SJSA1 (cell line): ENCODE measurements around the gene TDG. TPM values are rescaled to one million over a fixed set of nuclear protein-coding genes. Genes with fewer than 3 reads are reported as not detected.

Experiments
- DNase-seq, 2 experiments: peaks; one replicate each; pipeline ENCODE4 v3.0.0-alpha.2; 2015 to 2020; ENCODE audit warnings: low spot score in 2 of 2, low read depth in 1 of 2
- H3K27ac ChIP-seq: fragments of 250-450 bp; sonication (Bioruptor Pico); 2 replicates; pipeline ENCODE4 v1.5.1; 2020; ENCODE audit warnings: mild to moderate bottlenecking, moderate library complexity
- H3K27me3 ChIP-seq: fragments of 250-450 bp; sonication (Bioruptor Pico); replicated peaks from 2 replicates; pipeline ENCODE4 v1.5.1; 2020; ENCODE audit warnings: mild to moderate bottlenecking, moderate library complexity
- H3K36me3 ChIP-seq: fragments of 250-450 bp; sonication (Bioruptor Pico); 2 replicates; pipeline ENCODE4 v1.5.1; 2020; ENCODE audit warnings: mild to moderate bottlenecking
- H3K4me1 ChIP-seq: fragments of 250-450 bp; sonication (Bioruptor Pico); replicated peaks from 2 replicates; pipeline ENCODE4 v1.6.1; 2021; ENCODE audit warnings: mild to moderate bottlenecking
- H3K4me3 ChIP-seq: fragments of 250-450 bp; sonication (Bioruptor Pico); 2 replicates; pipeline ENCODE4 v1.5.1; 2020; ENCODE audit warnings: mild to moderate bottlenecking
- H3K9me3 ChIP-seq: fragments of 250-450 bp; sonication (Bioruptor Pico); replicated peaks from 2 replicates; pipeline ENCODE4 v1.5.1; 2020; ENCODE audit warnings: mild to moderate bottlenecking
- total RNA-seq: library from RNA; depleted of rRNA; stranded (reverse); fragments of >200 nt; shearing (Covaris generic); gene quantifications from 2 replicates; pipeline ENCODE4 v1.2.3, GENCODE V29; 2014; rRNA removed

TDG gene
- total RNA-seq, result 67.9 and 72.6 TPM in 2 replicates

DNA sequence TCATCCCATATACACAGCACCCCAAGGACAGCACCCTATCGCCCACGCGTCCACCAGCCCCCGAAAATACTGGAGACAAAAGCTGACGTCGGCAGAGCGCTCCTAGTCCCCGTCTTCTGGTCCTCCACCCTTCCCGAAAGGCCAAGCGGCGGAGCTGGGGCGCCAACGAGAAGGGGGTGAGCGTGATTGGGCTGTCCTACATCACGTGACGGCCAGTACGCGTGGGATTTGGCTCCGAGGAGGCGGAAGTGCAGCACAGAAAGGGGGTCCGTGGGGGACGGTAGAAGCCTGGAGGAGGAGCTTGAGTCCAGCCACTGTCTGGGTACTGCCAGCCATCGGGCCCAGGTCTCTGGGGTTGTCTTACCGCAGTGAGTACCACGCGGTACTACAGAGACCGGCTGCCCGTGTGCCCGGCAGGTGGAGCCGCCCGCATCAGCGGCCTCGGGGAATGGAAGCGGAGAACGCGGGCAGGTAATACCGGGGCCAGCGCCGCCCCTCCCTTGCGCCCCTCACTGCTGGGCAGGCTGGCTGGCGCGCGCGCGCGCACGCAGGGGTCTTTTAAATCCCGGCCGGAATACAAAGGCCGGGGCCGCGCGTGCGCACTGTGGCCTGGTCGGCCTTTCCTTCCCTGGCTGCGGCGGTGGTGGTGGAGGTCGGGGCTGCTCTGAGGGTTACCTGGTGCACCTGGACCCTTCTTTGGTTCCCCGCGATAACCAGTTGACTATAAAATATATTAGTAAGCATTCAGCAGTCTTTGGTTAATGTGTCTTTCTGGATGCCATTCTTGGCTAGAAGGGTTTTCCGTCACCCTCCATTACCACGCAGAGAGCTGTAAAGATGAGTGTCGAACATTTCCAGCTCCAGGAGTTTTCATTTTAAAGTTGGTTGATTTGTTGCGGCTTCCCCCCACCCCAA lies at the start of gene TDG:
Gene TDG (plus strand): TSS at position 283 of the 915 bp plus-strand sequence. CDS start 166 bp downstream, at position 449.
- Histone ChIP-seq H3K4me1 (peaks cover 22% of the 10 kb centered on the region), H3K27ac (peak within 1 kb of the TSS; percentile 59), H3K36me3 (peaks cover 26% of the 10 kb centered on the region), H3K27me3 (no peaks in the 10 kb centered on the region), H3K9me3 (no peaks in the 10 kb centered on the region), H3K4me3 (peak within 1 kb of the TSS; percentile 69)
- DNase-seq, result peak; percentile 98

DNA sequence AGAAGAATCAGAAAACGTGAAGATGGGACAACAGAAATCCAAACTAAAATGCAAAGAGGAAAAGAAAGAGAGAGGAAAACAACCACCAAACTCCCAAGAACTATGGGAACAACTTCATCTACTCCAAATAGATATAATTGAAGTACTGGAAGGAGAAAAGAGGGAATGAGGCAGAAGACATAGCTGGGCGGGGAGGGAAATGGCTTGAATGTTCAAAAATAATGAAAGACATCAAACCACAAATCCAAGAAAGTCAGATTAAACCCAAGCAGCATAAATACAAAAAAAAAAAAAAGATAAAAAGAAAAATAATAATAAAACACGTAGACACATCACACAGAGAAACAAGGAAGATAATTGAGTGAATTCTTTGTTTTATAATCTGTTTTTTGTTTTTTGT lies 47.8 kb upstream of the TDG start:
- no peak overlapping the region for H3K4me3 ChIP-seq
- no peak for DNase-seq
- no peaks in the 10 kb centered on the region for H3K4me1 ChIP-seq
- H3K9me3 ChIP-seq, result no peaks in the 10 kb centered on the region
- H3K27me3 ChIP-seq, result no peaks in the 10 kb centered on the region
- no peaks in the 10 kb centered on the region for H3K36me3 ChIP-seq
- H3K27ac ChIP-seq, result no peak overlapping the region

DNA sequence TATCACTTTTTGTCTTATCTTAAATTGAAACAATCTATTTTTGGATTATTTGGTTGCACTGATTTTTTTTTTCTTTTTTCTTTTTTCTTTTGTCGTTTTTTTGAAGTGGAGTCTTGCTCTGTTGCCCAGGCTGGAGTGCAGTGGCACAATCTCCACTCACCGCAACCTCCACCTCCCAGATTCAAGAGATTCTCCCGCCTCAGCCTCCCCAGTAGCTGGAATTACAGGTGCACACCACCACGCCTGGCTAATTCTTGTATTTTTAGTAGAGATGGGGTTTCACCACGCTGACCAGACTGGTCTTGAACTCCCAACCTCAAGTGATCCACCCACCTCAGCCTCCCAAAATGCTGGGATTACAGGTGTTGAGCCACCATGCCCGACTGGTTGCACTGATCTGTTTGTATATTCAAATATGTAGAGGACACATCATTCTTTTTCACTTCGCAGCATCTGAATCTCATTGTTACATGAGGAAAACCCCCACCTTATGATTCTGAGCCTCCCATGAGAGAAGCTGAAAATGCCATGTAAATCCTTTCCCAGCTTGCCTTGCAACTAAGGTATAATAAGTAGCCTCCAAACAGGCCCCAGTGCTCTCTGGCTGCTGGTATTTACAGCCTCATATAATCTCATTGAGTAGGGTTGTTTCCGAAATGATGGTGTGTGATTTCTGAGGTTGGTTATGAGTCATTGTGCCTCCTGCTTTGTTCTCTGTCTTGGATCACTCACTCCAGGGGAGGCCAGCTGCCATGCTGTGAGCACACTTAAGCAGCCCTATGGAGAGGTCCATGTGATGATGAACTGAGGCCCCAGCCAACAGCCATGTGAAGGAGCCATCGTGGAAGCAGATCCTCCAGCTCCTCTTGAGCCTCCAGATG lies 40.7 kb upstream of the TDG start:
- H3K36me3 ChIP-seq, result no peaks in the 10 kb centered on the region
- no peak overlapping the region for H3K4me3 ChIP-seq
- H3K27ac ChIP-seq, result no peak overlapping the region
- no peaks in the 10 kb centered on the region for H3K27me3 ChIP-seq
- peak; percentile 54 to 59 for DNase-seq
- peaks cover 16% of the 10 kb centered on the region for H3K4me1 ChIP-seq
- H3K9me3 ChIP-seq, result no peaks in the 10 kb centered on the region

DNA sequence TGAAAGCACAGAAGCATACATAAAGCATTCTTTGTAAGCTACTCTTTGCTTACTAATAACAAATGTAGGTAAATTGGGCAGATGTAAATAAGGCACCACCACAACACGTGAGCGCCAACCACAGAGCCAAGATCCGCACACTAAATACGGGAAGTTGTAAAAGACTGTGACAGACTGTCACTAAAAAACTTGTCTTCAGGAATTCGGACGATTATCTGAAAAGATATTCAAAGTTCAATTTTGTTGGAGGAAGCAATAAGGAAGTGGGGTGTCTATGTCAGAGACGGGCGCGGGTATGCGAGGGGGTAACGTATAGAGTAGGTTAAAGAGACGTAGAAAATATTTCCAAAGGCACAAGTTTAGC lies 37.0 kb upstream of the TDG start:
- Histone ChIP-seq H3K27ac (no peak overlapping the region), H3K9me3 (no peaks in the 10 kb centered on the region), H3K27me3 (no peaks in the 10 kb centered on the region), H3K4me3 (peak overlapping the region; percentile 70), H3K36me3 (peaks cover 32% of the 10 kb centered on the region), H3K4me1 (peaks cover 33% of the 10 kb centered on the region)
- DNase-seq, result no peak

GRCh38 chr12:103929046-103929783 lies 36.5 kb upstream of the TDG start:
- Histone ChIP-seq H3K27me3 (no peaks in the 10 kb centered on the region), H3K36me3 (peaks cover 38% of the 10 kb centered on the region), H3K27ac (peak overlapping the region; percentile 73), H3K4me3 (peak overlapping the region; percentile 70), H3K9me3 (no peaks in the 10 kb centered on the region), H3K4me1 (peaks cover 33% of the 10 kb centered on the region)
- DNase-seq, result peak in 1 of 2 experiments; percentile 84

DNA sequence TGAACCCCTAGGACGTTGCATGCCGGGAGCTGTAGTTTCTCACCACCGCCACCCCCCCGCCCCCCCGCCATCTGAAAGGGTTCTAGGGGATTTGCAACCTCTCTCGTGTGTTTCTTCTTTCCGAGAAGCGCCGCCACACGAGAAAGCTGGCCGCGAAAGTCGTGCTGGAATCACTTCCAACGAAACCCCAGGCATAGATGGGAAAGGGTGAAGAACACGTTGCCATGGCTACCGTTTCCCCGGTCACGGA lies 36.0 kb upstream of the TDG start:
- H3K4me1 ChIP-seq, result peaks cover 33% of the 10 kb centered on the region
- H3K4me3 ChIP-seq, result peak overlapping the region; percentile 70
- no peak for DNase-seq
- no peaks in the 10 kb centered on the region for H3K9me3 ChIP-seq
- peaks cover 42% of the 10 kb centered on the region for H3K36me3 ChIP-seq
- peak overlapping the region; percentile 73 for H3K27ac ChIP-seq
- H3K27me3 ChIP-seq, result no peaks in the 10 kb centered on the region

- Histone ChIP-seq H3K27ac (peak within 1 kb of the TSS; percentile 82), H3K27me3 (no peaks in the 10 kb centered on the region), H3K9me3 (no peaks in the 10 kb centered on the region), H3K4me1 (peaks cover 29% of the 10 kb centered on the region), H3K4me3 (peak within 1 kb of the TSS; percentile 70), H3K36me3 (peaks cover 47% of the 10 kb centered on the region)
- DNase-seq, result peak; percentile 99 to 100
Measured at GRCh38 chr12:103930034-103930786, 35.5 kb upstream of the TDG start, which contains the start of gene HSP90B1. HSP90B1 (plus strand) TSS chr12:103930410; CDS start chr12:103930516, 106 bp downstream.

- H3K27me3 ChIP-seq, result no peaks in the 10 kb centered on the region
- DNase-seq, result peak; percentile 12 to 45
- no peaks in the 10 kb centered on the region for H3K9me3 ChIP-seq
- peaks cover 25% of the 10 kb centered on the region for H3K4me1 ChIP-seq
- H3K36me3 ChIP-seq, result peaks cover 56% of the 10 kb centered on the region
- peak overlapping the region; percentile 70 for H3K4me3 ChIP-seq
- H3K27ac ChIP-seq, result peak overlapping the region; percentile 82
Measured at GRCh38 chr12:103930787-103931735, 34.6 kb upstream of the TDG start.

DNA sequence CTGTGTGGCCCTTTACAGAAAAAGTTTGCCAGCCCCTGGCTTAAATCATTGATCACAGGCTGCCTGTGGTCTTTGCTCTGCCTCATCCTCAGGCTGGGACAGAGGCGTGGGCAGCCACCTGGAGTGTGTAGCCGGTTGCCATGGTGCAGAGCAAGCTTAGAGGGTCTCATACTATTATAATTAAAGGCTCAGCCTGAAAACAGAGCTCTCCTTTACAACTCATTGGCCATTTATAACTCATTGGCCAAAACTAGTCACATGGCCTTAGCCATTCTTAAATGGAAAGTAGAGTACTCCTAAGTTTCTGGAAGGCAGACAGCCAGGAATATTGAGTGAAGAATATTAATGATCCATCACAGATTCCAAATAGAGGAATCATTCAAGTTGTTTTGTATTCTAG lies 32.4 kb upstream of the TDG start:
- Histone ChIP-seq H3K9me3 (no peaks in the 10 kb centered on the region), H3K4me3 (no peak overlapping the region), H3K36me3 (peaks cover 78% of the 10 kb centered on the region), H3K4me1 (peaks cover 25% of the 10 kb centered on the region), H3K27ac (no peak overlapping the region), H3K27me3 (no peaks in the 10 kb centered on the region)
- no peak for DNase-seq

- Histone ChIP-seq H3K4me1 (peaks cover 15% of the 10 kb centered on the region; the same call in 1 of the 2 replicates), H3K4me3 (no peak overlapping the region), H3K36me3 (peaks cover 98% of the 10 kb centered on the region), H3K27me3 (no peaks in the 10 kb centered on the region), H3K27ac (no peak overlapping the region), H3K9me3 (no peaks in the 10 kb centered on the region)
- no peak for DNase-seq
Measured at GRCh38 chr12:103936679-103937078, 29.0 kb upstream of the TDG start.

- no peaks in the 10 kb centered on the region for H3K9me3 ChIP-seq
- no peaks in the 10 kb centered on the region for H3K27me3 ChIP-seq
- DNase-seq, result no peak
- H3K27ac ChIP-seq, result no peak overlapping the region
- H3K4me1 ChIP-seq, result no peaks in the 10 kb centered on the region
- peaks cover 100% of the 10 kb centered on the region for H3K36me3 ChIP-seq
- H3K4me3 ChIP-seq, result no peak overlapping the region
Measured at GRCh38 chr12:103944964-103945363, 20.7 kb upstream of the TDG start.

- DNase-seq, result no peak
- Histone ChIP-seq H3K27ac (no peak overlapping the region), H3K36me3 (peaks cover 100% of the 10 kb centered on the region)
Measured at GRCh38 chr12:103947871-103948555, 17.7 kb upstream of the TDG start.

More at GRCh38 chr12:103947871-103948555, 17.7 kb upstream of the TDG start:
- Histone ChIP-seq H3K4me1 (no peaks in the 10 kb centered on the region), H3K27me3 (no peaks in the 10 kb centered on the region), H3K9me3 (no peaks in the 10 kb centered on the region), H3K4me3 (no peak overlapping the region)
